A673 (cell line): ENCODE measurements around the gene LATS2. TPM values are rescaled to one million over a fixed set of nuclear protein-coding genes. Genes with fewer than 3 reads are reported as not detected.
A peak's percentile ranks its signal among the peaks of the same experiment; 100 is the strongest.

Experiments
- BruUV-seq: library from RNA; stranded (reverse); fragments of 400-500 nt; replicated peaks from 2 replicates; lab custom pipeline; 2021; lab: Mats Ljungman, UMichigan
- CTCF ChIA-PET: fragments of 300-600 bp; sonication (Branson Sonifier 250); formaldehyde crosslinking; loops from one replicate; lab custom pipeline; 2022; ENCODE audit warnings: antibody characterized with exemption; lab: Charles Lee
- POLR2A ChIA-PET: fragments of 300-600 bp; sonication (Branson Sonifier 250); formaldehyde crosslinking; loops from one replicate; lab custom pipeline; 2022; ENCODE audit warnings: antibody characterized with exemption; ENCODE audit not compliant: low non-redundant PET; lab: Charles Lee
- DNase-seq: peaks from one replicate; pipeline ENCODE4 v3.0.0-alpha.2; 2015; ENCODE audit warnings: low spot score
- H3K27ac ChIP-seq: fragments of 200-600 bp; sonication (generic); 2 replicates; pipeline ENCODE4 v1.5.1; 2016; ENCODE audit warnings: mixed run types, low read depth, mild to moderate bottlenecking, mixed read lengths, antibody characterized with exemption, low read length; ENCODE audit not compliant: poor library complexity, severe bottlenecking
- H3K27me3 ChIP-seq: fragments of 200-600 bp; sonication (generic); replicated peaks from 2 replicates; pipeline ENCODE4 v1.6.1; 2017; ENCODE audit warnings: mixed run types, low read depth, mild to moderate bottlenecking, mixed read lengths, antibody characterized with exemption, low read length; ENCODE audit not compliant: insufficient read depth, poor library complexity
- H3K36me3 ChIP-seq: fragments of 200-600 bp; sonication (generic); 2 replicates; pipeline ENCODE4 v1.6.1; 2016; ENCODE audit warnings: mixed run types, mild to moderate bottlenecking, mixed read lengths, antibody characterized with exemption, low read length; ENCODE audit not compliant: insufficient read depth, poor library complexity, severe bottlenecking
- H3K4me1 ChIP-seq: fragments of 200-600 bp; sonication (generic); 2 replicates; pipeline ENCODE4 v1.6.1; 2017; ENCODE audit warnings: mixed run types, mild to moderate bottlenecking, mixed read lengths, antibody characterized with exemption, low read length; ENCODE audit not compliant: insufficient read depth, poor library complexity, severe bottlenecking
- H3K4me3 ChIP-seq: fragments of 200-600 bp; sonication (generic); 2 replicates; pipeline ENCODE4 v1.5.1; 2016; ENCODE audit warnings: low read depth, mixed run types, mild to moderate bottlenecking, mixed read lengths, low read length; ENCODE audit not compliant: poor library complexity, severe bottlenecking
- H3K9me3 ChIP-seq: fragments of 200-600 bp; sonication (generic); 2 replicates; pipeline ENCODE4 v1.6.1; 2016; ENCODE audit warnings: mixed run types, low read depth, mild to moderate bottlenecking, mixed read lengths, antibody characterized with exemption, low read length; ENCODE audit not compliant: poor library complexity, severe bottlenecking
- EZH2 ChIP-seq: fragments of 200-600 bp; sonication (generic); IDR thresholded peaks from 2 replicates; pipeline ENCODE4 v1.6.1; 2017; ENCODE audit warnings: borderline replicate concordance, low read depth, mild to moderate bottlenecking, mixed read lengths, antibody characterized with exemption, low read length; ENCODE audit not compliant: poor library complexity, severe bottlenecking
- intact Hi-C: fragments of 100-400 bp; cut with micrococcal nuclease; formaldehyde crosslinking; loops from one replicate; pipeline ENCODE4 v1.10.0; 2022; ENCODE audit not compliant: unreplicated experiment
- total RNA-seq: library from RNA; stranded (reverse); gene quantifications from 2 replicates; pipeline ENCODE4 v1.2.3, GENCODE V29; 2021
- TF ChIP-seq, protein P1 (sequence below): fragments of 300-800, 200-600 bp; sonication (generic); conservative IDR thresholded peaks from 2 replicates; pipeline ENCODE4 v1.5.1; 2017; ENCODE audit warnings: low read depth, mild to moderate bottlenecking, antibody characterized with exemption, low read length, moderate library complexity, mixed read lengths

The LATS2 gene
- total RNA-seq, 1 experiment from 2014 or later = 13.1 TPM

DNA sequence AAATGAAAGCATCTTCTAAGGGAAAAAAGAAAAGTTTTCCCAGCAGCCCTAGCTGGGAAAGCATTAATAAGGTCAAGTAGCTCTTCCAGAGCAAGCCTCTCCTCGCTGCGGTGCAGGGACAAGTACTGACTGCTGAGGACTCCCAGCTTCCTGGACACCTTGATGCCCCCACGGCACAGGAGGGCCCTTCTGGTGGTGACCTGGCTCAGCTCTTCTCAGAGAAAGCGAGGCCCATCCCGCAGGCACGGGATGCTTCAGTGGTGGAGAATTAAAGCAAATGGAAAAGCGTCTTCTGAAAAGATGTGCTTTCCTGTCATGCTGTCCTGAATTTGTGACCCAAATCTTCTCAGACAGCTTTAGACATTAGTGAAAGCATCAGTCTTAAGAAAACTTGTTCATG is 38.8 kb upstream of the LATS2 start:
- Histone ChIP-seq H3K27ac (no peak overlapping the region), H3K27me3 (no peaks in the 10 kb centered on the region), H3K4me1 (no peaks in the 10 kb centered on the region), H3K4me3 (no peak overlapping the region), H3K9me3 (no peaks in the 10 kb centered on the region), H3K36me3 (no peaks in the 10 kb centered on the region)
- BruUV-seq = no TSS peak
- TF ChIP-seq EZH2 = no peak
- TF ChIP-seq, protein P1, sequence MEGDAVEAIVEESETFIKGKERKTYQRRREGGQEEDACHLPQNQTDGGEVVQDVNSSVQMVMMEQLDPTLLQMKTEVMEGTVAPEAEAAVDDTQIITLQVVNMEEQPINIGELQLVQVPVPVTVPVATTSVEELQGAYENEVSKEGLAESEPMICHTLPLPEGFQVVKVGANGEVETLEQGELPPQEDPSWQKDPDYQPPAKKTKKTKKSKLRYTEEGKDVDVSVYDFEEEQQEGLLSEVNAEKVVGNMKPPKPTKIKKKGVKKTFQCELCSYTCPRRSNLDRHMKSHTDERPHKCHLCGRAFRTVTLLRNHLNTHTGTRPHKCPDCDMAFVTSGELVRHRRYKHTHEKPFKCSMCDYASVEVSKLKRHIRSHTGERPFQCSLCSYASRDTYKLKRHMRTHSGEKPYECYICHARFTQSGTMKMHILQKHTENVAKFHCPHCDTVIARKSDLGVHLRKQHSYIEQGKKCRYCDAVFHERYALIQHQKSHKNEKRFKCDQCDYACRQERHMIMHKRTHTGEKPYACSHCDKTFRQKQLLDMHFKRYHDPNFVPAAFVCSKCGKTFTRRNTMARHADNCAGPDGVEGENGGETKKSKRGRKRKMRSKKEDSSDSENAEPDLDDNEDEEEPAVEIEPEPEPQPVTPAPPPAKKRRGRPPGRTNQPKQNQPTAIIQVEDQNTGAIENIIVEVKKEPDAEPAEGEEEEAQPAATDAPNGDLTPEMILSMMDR = no peak
- intact Hi-C loops = no loop called here
- DNase-seq = no peak
- CTCF ChIA-PET = no interaction called here
- POLR2A ChIA-PET = no interaction called here

DNA sequence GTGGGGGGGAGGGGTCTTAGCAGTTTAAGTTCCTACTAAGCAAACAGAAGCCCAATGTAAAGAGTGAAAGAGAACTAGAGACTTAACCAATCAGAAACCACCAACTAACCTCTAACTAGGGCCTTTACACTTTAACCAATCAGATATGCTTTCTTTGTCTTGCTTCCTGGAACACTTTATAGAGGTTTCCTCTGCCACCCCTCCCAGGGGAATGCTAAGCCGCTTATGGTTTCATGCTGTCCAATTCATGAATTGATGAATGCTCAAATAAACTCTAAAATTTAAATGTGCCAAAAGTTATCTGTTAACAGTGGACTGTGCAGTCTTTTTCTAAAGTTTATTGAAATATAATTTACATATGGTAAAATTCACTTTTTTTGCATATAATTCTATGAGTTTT is 33.9 kb upstream of the LATS2 start:
- BruUV-seq = no TSS peak
- ChIA-PET CTCF (no interaction called here), POLR2A (no interaction called here)
- H3K4me3 ChIP-seq = no peak overlapping the region
- no peak for TF ChIP-seq EZH2
- TF ChIP-seq, protein P1 = no peak
- no peaks in the 10 kb centered on the region for H3K36me3 ChIP-seq
- no peaks in the 10 kb centered on the region for H3K9me3 ChIP-seq
- intact Hi-C loops = no loop called here
- H3K4me1 ChIP-seq = peaks cover 5% of the 10 kb centered on the region
- H3K27ac ChIP-seq = peak overlapping the region; percentile 38
- no peaks in the 10 kb centered on the region for H3K27me3 ChIP-seq
- peak; percentile 87 for DNase-seq

DNA sequence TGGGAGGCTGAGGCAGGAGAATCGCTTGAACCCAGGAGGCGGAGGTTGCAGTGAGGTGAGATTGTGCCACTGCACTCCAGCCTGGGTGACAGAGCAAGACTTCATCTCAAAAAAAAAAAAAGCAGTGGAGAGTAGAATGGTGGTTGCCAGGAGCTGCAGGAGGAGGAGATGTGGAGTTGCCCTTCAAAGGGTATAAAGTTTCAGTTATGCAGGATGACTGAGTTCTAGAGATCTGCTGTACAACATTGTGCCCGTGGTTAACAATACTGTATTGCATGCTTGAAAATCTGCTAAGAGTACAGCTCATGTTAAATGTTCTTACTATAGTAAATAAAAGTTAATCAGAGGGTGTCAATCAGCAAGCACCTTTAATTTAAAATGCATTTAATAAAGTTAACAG is 28.4 kb upstream of the LATS2 start:
- ChIA-PET POLR2A (interaction anchor here (0.7 kb wide), 1 partner anchor 8 kb away, joined by 4 read pairs; no protein-coding TSS in a partner anchor), CTCF (interaction anchor here (0.7 kb wide), 1 partner anchor 16 kb away, joined by 3 read pairs; no protein-coding TSS in a partner anchor)
- no peaks in the 10 kb centered on the region for H3K9me3 ChIP-seq
- no peak overlapping the region for H3K4me3 ChIP-seq
- BruUV-seq = no TSS peak
- intact Hi-C loops = no loop called here
- no peaks in the 10 kb centered on the region for H3K27me3 ChIP-seq
- H3K4me1 ChIP-seq = peaks cover 1% of the 10 kb centered on the region
- H3K27ac ChIP-seq = no peak overlapping the region
- TF ChIP-seq EZH2 = no peak
- TF ChIP-seq, protein P1 = no peak
- DNase-seq = no peak
- H3K36me3 ChIP-seq = no peaks in the 10 kb centered on the region
